Activated gamma-delta T cell (primary cell): ENCODE data around the gene HBQ1.
"Not testable (repeated sequence)": the region's sequence is repeated elsewhere in the genome, so short reads cannot be mapped to it uniquely, and the experiment has no call there.

ENCODE experiments used
- DNase-seq: peaks from one replicate; lab custom pipeline; 2025; lab: John Stamatoyannopoulos, UW
- total RNA-seq, 2 donors: gene quantifications; one replicate each; lab custom pipeline; 2026; lab: John Stamatoyannopoulos, UW

The HBQ1 gene
- total RNA-seq = 0 to 0.05 reads per million in 2 donors

- DNase-seq = no peak
Observed at GRCh38 chr16:180101-180675, at the start of gene HBQ1. HBQ1 (plus strand) TSS chr16:180459; CDS start chr16:180487, 28 bp downstream.

GRCh38 chr16:130533-131173, 49.6 kb upstream of the HBQ1 start:
- DNase-seq = no peak

GRCh38 chr16:132120-132519, 48.1 kb upstream of the HBQ1 start:
- no peak for DNase-seq

GRCh38 chr16:133716-134115, 46.5 kb upstream of the HBQ1 start:
- DNase-seq = no peak

DNA sequence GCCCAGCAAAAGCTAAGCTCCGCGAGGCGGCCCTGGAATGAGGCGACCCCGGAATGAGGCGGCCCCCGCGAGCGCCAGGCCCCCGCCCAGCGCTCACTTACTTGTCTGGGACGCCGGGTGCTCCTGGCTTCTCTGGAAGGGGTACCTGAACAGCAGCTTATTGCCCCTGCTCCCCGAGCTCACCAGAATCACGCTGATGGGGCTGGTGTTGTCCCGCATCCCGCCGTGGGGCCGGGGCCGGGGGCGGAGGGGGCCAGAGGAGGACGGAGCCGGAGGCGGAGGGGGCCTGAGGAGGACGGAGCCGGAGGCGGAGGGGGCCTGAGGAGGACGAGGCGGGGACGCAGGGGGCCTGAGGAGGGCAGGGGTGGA, 42.2 kb upstream of the HBQ1 start:
- no peak for DNase-seq

DNA sequence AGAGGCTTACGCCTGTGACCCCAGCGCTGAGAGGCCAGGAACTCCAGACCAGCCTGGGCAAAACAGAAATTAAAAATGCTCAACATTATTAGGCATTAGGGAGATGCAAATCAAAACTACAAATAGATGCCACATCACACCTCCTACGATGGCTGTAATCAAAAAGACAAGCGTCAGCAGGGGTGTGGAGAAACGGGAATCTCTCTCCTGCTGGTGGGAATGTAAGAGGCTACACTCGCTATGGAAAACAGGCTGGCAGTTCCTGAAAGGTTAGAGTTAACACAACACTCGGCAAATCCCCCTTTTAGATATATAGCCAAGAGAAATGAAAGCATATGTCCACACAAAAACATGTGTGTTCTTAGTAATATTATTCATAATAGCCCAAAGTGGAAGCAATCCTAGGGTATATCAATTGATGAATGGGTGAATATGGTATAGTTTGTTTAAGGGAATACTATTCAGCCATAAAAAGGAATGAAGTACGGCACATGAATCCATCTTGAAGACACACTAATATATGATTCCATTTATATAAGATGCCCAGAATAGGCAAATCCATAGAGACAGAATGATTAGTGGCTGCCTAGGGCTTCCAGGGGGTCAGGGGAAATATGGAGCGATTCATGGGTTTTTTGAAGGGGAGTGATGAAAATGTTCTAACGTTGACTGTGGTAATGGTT, 39.9 kb upstream of the HBQ1 start:
- no peak for DNase-seq

- no peak for DNase-seq
Observed at GRCh38 chr16:142405-142967, 37.8 kb upstream of the HBQ1 start.

DNA sequence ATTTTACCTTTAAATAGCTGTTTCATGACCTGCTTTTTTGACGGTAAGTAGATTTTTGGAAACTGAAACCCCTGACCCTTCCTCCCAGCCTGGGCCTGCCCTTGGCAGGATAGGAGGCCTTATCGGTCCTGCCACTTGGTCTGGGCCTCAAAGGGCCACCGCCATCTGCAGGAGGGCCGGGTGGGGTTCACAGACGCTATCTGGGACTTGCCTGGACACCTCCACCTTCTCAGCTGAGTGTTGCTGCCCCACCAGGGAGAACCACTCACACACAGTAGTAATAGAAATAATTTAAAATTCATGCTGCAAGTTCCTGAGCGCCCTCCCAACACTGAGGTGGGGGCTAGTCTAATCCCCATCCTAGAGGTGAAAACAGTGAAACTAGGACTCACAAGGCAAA, 37.2 kb upstream of the HBQ1 start:
- DNase-seq = no peak

- DNase-seq = no peak
Observed at GRCh38 chr16:143456-143855, 36.8 kb upstream of the HBQ1 start.

GRCh38 chr16:144797-145252, 35.4 kb upstream of the HBQ1 start:
- DNase-seq = no peak

DNA sequence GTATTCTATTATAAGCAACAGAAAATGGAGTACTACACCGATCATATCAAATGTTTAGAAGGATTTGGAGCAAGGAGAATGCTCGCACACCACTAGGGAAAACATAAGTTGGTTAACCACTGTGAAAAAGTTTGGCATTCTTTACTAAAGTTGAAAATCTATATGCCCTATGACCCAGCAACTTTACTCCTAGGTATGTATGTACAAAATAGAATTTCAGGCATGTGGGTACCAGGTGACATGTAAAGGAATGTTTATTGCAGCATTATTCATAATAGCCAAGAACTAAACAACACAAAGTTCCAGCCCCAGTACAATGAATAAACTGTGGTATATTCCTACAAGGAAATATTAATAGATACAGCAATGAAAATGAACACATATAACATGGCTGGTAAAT, 33.6 kb upstream of the HBQ1 start:
- DNase-seq = no peak

DNA sequence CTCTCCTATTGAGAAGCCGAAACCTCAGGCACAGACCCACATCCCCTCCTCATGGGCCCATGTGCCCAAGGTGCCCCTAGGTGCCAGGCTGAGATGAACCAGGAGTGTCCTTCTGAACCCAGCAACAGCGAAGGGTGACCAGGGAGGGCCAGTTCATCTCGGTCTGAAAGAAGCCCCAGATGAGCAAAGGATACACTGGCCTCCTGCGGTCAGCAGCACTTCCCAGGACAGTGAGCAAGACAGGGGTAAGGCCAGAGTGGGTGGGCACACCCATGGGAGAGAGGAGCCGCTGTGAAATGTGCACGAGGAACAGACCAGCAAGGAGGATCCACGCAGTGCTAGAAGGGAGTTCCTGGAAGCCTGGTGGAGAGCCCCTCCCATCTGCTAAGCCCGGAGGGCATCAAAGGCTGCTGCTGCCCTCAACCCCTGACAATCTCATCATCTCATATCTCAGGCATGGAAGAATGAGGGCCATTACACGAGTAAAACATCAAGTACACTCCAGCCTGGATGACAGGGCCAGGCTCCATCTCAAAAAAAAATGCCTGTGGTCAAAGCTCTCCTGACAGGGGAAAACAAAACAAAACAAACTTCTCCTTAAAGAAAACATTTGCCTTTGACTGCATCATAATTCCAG, 31.1 kb upstream of the HBQ1 start:
- DNase-seq = no peak

GRCh38 chr16:152141-153128, 27.8 kb upstream of the HBQ1 start, which contains the start of gene HBZ:
HBZ (plus strand) TSS chr16:152644; CDS start chr16:152910, 266 bp downstream.
- no peak for DNase-seq

GRCh38 chr16:153129-153521, 27.1 kb upstream of the HBQ1 start:
- not testable (repeated sequence) for DNase-seq

GRCh38 chr16:153550-154216, 26.6 kb upstream of the HBQ1 start:
- not testable (repeated sequence) for DNase-seq

DNA sequence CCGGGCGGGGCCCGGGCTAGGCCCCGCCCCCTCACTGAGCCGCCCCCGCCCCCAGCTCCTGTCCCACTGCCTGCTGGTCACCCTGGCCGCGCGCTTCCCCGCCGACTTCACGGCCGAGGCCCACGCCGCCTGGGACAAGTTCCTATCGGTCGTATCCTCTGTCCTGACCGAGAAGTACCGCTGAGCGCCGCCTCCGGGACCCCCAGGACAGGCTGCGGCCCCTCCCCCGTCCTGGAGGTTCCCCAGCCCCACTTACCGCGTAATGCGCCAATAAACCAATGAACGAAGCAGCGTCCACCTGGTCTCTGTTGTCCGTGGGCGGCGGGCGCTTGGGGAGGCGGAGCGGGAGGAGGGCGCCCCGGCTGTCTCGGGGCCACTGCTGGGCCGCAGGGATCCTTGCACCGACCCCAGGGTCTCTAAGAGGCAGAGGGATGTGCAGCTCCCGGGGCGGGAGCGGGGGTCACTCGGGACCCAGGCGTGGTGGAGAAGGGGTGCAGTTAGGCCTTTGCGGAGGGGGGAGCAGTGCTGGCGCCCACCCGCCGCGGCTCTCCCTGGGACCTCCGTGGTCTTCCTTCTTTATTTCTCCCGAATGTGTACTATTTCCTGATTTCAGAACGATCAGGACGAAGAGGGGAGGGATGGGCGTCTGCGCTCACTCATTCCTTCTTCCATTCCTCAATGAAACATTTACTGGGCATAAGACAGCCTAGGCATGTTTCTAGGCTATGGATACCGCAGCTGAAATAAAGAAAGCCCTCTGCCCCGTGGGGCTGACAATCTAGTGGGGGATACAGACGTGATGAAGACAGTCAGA, 25.8 kb upstream of the HBQ1 start:
- DNase-seq = no peak

DNA sequence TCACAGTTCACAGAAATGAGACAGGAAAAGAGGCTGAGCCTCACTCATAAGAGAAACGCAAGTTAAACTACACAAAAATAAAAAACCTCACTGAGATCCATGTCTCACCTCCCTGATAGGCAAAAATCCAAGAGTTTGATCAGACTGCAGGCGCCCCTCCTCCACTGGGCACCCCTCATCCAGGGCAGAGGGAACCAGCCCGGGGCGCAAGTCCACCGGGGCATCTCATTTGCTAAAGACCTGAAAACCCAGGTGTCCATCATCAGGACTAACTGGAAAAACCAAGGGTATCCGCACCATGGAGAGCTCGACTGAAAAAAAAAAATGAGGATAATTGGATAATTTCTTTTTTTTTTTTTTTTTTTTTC, 25.2 kb upstream of the HBQ1 start:
- no peak for DNase-seq

DNA sequence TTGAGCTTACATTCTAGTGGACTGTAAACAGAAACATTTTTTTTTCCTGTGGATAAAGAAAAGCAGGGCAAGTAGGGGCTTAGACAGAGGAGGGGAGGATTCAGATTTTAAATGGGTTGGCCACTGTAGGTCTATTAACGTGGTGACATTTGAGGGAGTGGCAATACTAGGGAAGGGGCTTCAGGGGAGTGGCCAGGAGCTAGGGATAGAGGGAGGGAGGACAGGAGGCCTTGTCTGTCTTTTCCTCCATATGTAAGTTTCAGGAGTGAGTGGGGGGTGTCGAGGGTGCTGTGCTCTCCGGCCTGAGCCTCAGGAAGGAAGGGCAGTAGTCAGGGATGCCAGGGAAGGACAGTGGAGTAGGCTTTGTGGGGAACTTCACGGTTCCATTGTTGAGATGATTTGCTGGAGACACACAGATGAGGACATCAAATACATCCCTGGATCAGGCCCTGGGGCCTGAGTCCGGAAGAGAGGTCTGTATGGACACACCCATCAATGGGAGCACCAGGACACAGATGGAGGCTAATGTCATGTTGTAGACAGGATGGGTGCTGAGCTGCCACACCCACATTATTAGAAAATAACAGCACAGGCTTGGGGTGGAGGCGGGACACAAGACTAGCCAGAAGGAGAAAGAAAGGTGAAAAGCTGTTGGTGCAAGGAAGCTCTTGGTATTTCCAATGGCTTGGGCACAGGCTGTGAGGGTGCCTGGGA, 21.0 kb upstream of the HBQ1 start:
- no peak for DNase-seq

DNA sequence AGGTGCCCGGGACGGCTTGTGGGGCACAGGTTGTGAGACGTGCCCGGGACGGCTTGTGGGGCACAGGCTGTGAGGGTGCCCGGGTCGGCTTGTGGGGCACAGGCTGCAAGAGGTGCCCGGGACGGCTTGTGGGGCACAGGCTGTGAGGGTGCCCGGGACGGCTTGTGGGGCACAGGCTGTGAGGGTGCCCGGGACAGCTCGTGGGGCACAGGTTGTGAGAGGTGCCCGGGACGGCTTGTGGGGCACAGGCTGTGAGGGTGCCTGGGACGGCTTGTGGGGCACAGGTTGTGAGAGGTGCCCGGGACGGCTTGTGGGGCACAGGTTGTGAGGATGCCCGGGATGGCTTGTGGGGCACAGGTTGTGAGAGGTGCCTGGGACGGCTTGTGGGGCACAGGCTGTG, 20.0 kb upstream of the HBQ1 start:
- not testable (repeated sequence) for DNase-seq
